Measurements from ENCODE around the gene FOXP1.

Gene FOXP1

DNA sequence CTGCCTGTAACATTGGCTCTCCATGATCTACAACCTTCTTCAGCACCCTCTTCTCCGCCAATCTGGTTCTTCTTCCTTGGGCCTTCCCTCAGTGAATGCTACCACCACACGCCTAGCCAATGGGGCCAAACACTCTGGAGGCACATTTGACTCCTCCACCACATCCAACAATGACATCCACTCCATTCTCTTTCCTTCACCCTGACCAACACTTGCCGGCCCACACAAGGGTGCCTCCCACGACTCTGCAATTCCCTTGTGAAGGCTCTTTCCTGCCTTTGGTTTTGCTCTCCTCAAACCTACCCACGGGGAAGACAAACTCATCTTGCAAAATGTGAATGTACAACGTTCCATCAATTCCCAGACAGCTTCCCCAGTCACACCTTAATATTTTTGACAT, 263.8 kb downstream of the FOXP1 start:
- H3K36me3 ChIP-seq (ENCODE audit: control insufficient read depth in 2 of 2, insufficient read depth in 2 of 2, low read length in 2 of 2), result no peaks in the 10 kb centered on the region
- H3K27ac ChIP-seq (ENCODE audit: low read length), result peak overlapping the region; percentile 18
- no peak overlapping the region for H3K9ac ChIP-seq (ENCODE audit: low read length in 2 of 2)
- no peaks in the 10 kb centered on the region for H3K9me3 ChIP-seq (ENCODE audit: control insufficient read depth in 2 of 2, low read length in 2 of 2)
- no peaks in the 10 kb centered on the region for H3K27me3 ChIP-seq (ENCODE audit: control insufficient read depth in 1 of 2, insufficient read depth in 2 of 2, low read length in 2 of 2)
- H3K4me3 ChIP-seq (ENCODE audit: low read length in 2 of 2), result no peak overlapping the region
- no peaks in the 10 kb centered on the region for H3K4me1 ChIP-seq (ENCODE audit: control insufficient read depth, insufficient read depth, low read length)

DNA sequence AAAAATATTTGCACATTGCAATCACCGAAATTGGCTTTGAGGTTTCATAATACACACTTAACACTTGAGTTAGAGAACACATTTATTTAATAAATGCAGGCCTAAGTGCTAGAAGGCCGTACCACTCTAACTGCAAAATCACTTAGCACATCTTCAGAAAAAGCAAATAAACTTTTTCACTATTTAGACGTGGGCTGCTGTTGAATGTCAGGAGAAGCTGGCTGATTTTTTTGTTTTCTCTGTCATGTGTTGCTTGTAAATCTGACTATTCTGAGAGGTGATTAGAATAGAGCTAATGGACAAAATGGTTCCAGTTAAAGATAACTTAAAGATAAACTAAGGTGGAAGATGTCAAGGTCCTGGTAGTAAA, 265.1 kb downstream of the FOXP1 start:
- no peaks in the 10 kb centered on the region for H3K36me3 ChIP-seq (ENCODE audit: control insufficient read depth in 2 of 2, insufficient read depth in 2 of 2, low read length in 2 of 2)
- H3K4me3 ChIP-seq (ENCODE audit: low read length in 2 of 2), result no peak overlapping the region
- H3K9me3 ChIP-seq (ENCODE audit: control insufficient read depth in 2 of 2, low read length in 2 of 2), result no peaks in the 10 kb centered on the region
- no peak overlapping the region for H3K27ac ChIP-seq (ENCODE audit: low read length)
- H3K4me1 ChIP-seq (ENCODE audit: control insufficient read depth, insufficient read depth, low read length), result no peaks in the 10 kb centered on the region
- no peak overlapping the region for H3K9ac ChIP-seq (ENCODE audit: low read length in 2 of 2)
- no peaks in the 10 kb centered on the region for H3K27me3 ChIP-seq (ENCODE audit: control insufficient read depth in 1 of 2, insufficient read depth in 2 of 2, low read length in 2 of 2)

DNA sequence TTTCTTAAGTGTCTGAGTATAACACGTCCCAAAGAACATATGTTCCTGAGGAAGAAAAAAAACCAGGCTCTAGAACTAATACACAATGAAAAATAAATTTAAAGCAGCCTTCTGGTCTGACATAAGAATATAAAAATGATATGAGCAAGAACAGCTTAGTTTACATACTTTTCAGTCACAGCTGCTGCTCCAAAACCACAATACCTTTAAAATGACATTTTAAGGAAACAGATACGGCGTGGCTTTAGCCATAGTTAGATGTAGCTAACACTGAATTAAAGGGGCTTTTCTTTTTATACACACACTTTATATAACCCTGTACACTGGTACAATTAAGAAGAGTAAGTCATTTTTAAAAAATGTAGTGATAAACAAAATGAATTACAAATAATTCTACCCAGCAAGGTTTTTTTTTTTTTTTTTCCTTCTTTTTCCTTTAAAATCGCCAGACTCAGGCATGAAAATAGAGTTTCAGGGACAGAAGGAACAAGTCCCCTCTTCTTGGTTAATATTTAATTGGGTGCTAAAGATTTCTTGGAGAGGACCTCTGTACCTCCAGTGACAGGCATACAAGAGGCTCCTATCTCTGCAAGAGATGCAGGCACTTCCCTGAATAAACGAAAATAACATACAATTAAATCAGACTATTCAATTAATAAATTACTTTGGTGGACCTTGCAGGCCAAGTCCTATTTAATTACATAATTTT, 265.6 kb downstream of the FOXP1 start:
- Histone ChIP-seq H3K4me1 (ENCODE audit: control insufficient read depth, insufficient read depth, low read length) (no peaks in the 10 kb centered on the region), H3K9me3 (ENCODE audit: control insufficient read depth in 2 of 2, low read length in 2 of 2) (no peaks in the 10 kb centered on the region), H3K27me3 (ENCODE audit: control insufficient read depth in 1 of 2, insufficient read depth in 2 of 2, low read length in 2 of 2) (no peaks in the 10 kb centered on the region), H3K4me3 (ENCODE audit: low read length in 2 of 2) (no peak overlapping the region), H3K36me3 (ENCODE audit: control insufficient read depth in 2 of 2, insufficient read depth in 2 of 2, low read length in 2 of 2) (no peaks in the 10 kb centered on the region), H3K9ac (ENCODE audit: low read length in 2 of 2) (no peak overlapping the region), H3K27ac (ENCODE audit: low read length) (no peak overlapping the region)

DNA sequence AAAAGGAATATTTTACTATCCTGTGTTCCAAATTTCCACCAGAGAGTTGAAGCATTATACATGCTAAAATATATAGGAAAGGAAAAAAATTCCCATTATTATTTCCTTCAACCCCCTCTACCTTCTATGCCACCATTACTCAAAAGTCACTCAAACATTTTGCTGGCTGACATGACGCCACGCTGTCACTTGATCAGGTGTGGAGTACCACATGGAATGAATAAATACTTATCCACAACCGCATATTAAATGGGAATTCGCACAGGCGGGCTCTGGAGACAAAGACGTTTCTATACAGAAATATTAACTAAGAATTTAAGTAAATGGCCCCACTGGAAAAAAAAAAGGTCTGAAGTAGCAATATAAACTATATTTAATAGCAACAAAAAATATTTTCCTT, 266.4 kb downstream of the FOXP1 start:
- no peak overlapping the region for H3K9ac ChIP-seq (ENCODE audit: low read length in 2 of 2)
- H3K27me3 ChIP-seq (ENCODE audit: control insufficient read depth in 1 of 2, insufficient read depth in 2 of 2, low read length in 2 of 2), result no peaks in the 10 kb centered on the region
- H3K27ac ChIP-seq (ENCODE audit: low read length), result no peak overlapping the region
- no peaks in the 10 kb centered on the region for H3K4me1 ChIP-seq (ENCODE audit: control insufficient read depth, insufficient read depth, low read length)
- no peak overlapping the region for H3K4me3 ChIP-seq (ENCODE audit: low read length in 2 of 2)
- no peaks in the 10 kb centered on the region for H3K36me3 ChIP-seq (ENCODE audit: control insufficient read depth in 2 of 2, insufficient read depth in 2 of 2, low read length in 2 of 2)
- no peaks in the 10 kb centered on the region for H3K9me3 ChIP-seq (ENCODE audit: control insufficient read depth in 2 of 2, low read length in 2 of 2)

DNA sequence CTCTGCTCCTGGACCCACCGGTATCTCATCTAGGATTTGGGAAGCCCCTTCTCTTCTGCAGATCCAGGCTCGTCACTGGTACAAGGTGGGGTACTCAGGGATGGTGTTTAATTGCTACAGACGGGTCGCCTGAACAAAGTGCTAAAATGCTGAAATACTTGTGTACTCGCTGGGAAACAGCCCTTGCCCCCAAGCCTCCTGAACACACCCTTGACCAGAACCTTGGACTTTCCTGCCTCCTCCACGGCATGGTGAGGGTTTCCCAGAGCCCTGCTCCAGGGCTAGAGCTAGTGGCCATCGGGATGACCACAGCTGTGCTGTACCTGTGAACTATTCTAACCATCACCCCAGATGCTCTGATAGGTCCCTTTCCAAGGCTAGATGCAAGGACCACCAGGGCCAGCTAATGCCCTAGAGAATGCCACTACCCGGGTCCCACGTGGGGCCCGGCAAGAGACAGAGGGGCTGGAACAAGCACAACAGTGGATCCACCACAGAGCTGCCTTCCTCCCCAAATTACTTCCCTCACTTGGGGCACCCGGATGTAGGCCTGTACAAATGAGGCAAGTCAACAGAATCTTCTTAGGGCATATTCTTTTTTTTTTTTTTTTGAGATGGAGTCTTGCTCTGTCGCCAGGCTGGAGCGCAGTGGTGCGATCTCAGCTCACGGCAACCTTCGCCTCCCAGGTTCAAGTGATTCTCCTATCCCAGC, 267.3 kb downstream of the FOXP1 start:
- Histone ChIP-seq H3K9ac (ENCODE audit: low read length in 2 of 2) (no peak overlapping the region), H3K4me3 (ENCODE audit: low read length in 2 of 2) (no peak overlapping the region), H3K27me3 (ENCODE audit: control insufficient read depth in 1 of 2, insufficient read depth in 2 of 2, low read length in 2 of 2) (no peaks in the 10 kb centered on the region), H3K27ac (ENCODE audit: low read length) (no peak overlapping the region), H3K36me3 (ENCODE audit: control insufficient read depth in 2 of 2, insufficient read depth in 2 of 2, low read length in 2 of 2) (no peaks in the 10 kb centered on the region), H3K4me1 (ENCODE audit: control insufficient read depth, insufficient read depth, low read length) (peaks cover under 1% of the 10 kb centered on the region), H3K9me3 (ENCODE audit: control insufficient read depth in 2 of 2, low read length in 2 of 2) (no peaks in the 10 kb centered on the region)

DNA sequence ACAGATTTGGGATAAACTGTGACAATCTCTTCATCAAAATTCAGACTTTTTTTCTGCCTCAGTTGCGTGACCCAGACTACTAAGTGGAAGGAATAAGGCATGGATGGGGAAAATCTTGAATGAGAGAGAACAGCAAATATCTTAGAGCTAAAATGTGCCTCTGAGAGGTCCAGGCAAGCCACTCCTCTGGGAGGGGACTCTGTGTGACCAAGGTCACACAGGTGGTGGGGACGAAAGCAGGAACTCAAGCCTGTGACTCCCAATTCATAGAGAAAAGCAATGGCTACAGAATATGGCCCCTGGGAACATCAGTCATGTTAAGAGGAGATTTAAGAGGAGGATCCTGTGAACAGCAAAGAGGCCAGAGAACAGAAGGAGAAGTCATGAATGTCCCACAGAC, 268.1 kb downstream of the FOXP1 start:
- H3K9me3 ChIP-seq (ENCODE audit: control insufficient read depth in 2 of 2, low read length in 2 of 2), result no peaks in the 10 kb centered on the region
- H3K9ac ChIP-seq (ENCODE audit: low read length in 2 of 2), result no peak overlapping the region
- H3K27ac ChIP-seq (ENCODE audit: low read length), result no peak overlapping the region
- no peaks in the 10 kb centered on the region for H3K27me3 ChIP-seq (ENCODE audit: control insufficient read depth in 1 of 2, insufficient read depth in 2 of 2, low read length in 2 of 2)
- H3K4me3 ChIP-seq (ENCODE audit: low read length in 2 of 2), result no peak overlapping the region
- no peaks in the 10 kb centered on the region for H3K36me3 ChIP-seq (ENCODE audit: control insufficient read depth in 2 of 2, insufficient read depth in 2 of 2, low read length in 2 of 2)
- peaks cover 8% of the 10 kb centered on the region for H3K4me1 ChIP-seq (ENCODE audit: control insufficient read depth, insufficient read depth, low read length)

DNA sequence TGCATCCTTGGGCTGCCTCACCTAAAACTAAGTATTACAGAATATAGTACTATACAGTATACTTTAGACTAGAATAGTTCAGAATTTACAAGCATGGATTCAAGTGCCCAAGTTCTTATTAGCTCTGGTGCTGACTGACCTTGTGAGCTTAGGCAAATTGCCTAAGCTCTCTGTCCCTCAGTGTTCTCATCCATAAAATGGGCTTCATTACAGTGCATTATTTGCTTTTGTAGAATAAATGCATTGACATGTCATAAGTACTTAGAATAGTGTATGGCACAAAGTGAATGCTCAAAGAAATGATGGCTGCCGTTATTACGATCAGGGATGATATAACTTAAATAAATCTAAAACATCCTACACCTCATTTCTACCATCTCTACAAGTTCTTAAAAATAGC, 269.7 kb downstream of the FOXP1 start:
- Histone ChIP-seq H3K27me3 (ENCODE audit: control insufficient read depth in 1 of 2, insufficient read depth in 2 of 2, low read length in 2 of 2) (no peaks in the 10 kb centered on the region), H3K9ac (ENCODE audit: low read length in 2 of 2) (no peak overlapping the region), H3K4me1 (ENCODE audit: control insufficient read depth, insufficient read depth, low read length) (peaks cover 11% of the 10 kb centered on the region), H3K36me3 (ENCODE audit: control insufficient read depth in 2 of 2, insufficient read depth in 2 of 2, low read length in 2 of 2) (no peaks in the 10 kb centered on the region), H3K4me3 (ENCODE audit: low read length in 2 of 2) (no peak overlapping the region), H3K27ac (ENCODE audit: low read length) (no peak overlapping the region), H3K9me3 (ENCODE audit: control insufficient read depth in 2 of 2, low read length in 2 of 2) (no peaks in the 10 kb centered on the region)

DNA sequence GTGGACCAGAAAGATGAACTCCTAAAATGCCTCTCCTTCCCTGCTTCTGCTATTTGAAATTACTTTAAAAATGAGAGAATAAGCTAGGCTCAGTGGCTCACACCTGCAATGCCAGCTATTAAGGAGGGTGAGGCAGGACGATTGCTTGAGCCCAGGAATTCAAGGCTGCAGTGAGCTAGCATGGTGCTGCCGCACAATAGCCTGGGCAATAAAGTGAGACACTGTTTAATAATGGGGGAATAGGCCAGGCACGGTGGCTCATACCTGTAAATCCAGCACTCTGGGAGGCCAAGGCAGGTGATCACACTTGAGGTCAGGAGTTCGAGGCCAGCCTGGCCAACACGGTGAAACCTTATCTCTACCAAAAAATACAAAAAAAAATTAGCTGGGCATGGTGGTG, 271.1 kb downstream of the FOXP1 start:
- Histone ChIP-seq H3K36me3 (ENCODE audit: control insufficient read depth in 2 of 2, insufficient read depth in 2 of 2, low read length in 2 of 2) (no peaks in the 10 kb centered on the region), H3K27me3 (ENCODE audit: control insufficient read depth in 1 of 2, insufficient read depth in 2 of 2, low read length in 2 of 2) (no peaks in the 10 kb centered on the region), H3K4me3 (ENCODE audit: low read length in 2 of 2) (no peak overlapping the region), H3K9ac (ENCODE audit: low read length in 2 of 2) (no peak overlapping the region), H3K4me1 (ENCODE audit: control insufficient read depth, insufficient read depth, low read length) (peaks cover 11% of the 10 kb centered on the region), H3K9me3 (ENCODE audit: control insufficient read depth in 2 of 2, low read length in 2 of 2) (no peaks in the 10 kb centered on the region), H3K27ac (ENCODE audit: low read length) (no peak overlapping the region)

DNA sequence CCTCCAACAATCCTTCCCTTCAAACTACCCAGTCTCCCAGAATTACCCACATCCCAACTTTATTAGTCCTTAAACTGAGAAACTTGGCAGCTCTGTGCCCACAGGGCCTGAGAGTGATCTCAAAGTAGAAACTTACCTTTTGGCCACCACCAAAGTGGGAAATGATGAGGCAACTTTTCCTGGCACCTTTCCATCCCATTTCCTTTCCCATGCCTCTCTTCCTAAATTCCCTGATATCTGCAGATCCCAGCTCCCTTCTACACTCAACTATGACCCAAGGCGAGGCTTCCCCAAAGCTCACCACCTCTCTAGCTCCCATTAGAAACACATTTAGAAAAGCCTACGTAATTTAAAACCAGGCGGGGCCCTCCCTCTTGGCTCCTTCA, 271.9 kb downstream of the FOXP1 start:
- Histone ChIP-seq H3K27ac (ENCODE audit: low read length) (peak overlapping the region; percentile 50), H3K36me3 (ENCODE audit: control insufficient read depth in 2 of 2, insufficient read depth in 2 of 2, low read length in 2 of 2) (no peaks in the 10 kb centered on the region), H3K9me3 (ENCODE audit: control insufficient read depth in 2 of 2, low read length in 2 of 2) (no peaks in the 10 kb centered on the region), H3K4me1 (ENCODE audit: control insufficient read depth, insufficient read depth, low read length) (peaks cover 14% of the 10 kb centered on the region), H3K4me3 (ENCODE audit: low read length in 2 of 2) (no peak overlapping the region), H3K9ac (ENCODE audit: low read length in 2 of 2) (no peak overlapping the region), H3K27me3 (ENCODE audit: control insufficient read depth in 1 of 2, insufficient read depth in 2 of 2, low read length in 2 of 2) (no peaks in the 10 kb centered on the region)

DNA sequence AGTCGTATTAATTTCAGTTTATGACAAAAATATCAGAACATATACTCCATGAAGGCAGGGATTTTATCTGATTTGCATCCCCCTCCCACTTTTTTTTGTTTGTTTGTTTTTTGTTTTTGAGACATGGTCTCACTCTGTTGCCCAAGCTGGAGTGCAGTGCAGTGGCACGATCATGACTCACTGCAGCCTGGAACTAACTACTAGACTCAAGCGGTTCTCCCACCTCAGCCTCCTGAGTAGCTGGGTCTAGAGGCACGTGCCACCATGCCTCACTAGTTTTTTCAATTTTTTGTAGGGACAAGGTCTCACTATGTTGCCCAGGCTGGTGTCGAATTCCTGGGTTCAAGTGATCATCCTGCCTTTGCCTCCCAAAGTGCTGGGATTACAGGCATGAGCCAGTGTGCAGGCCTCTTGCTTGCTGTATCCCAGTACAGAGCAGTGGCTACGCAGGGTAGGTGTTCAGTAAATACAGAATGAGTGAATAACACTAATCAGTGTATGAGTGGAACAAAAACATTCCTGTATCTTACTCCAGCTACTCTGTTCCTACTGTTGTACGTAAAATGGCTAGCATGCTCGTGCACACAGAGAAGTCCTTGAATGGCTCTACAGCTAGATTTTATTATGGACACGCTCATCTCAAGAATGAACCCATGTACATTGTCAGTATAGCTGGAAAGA, 272.4 kb downstream of the FOXP1 start:
- Histone ChIP-seq H3K9me3 (ENCODE audit: control insufficient read depth in 2 of 2, low read length in 2 of 2) (no peaks in the 10 kb centered on the region), H3K9ac (ENCODE audit: low read length in 2 of 2) (no peak overlapping the region), H3K4me3 (ENCODE audit: low read length in 2 of 2) (no peak overlapping the region), H3K4me1 (ENCODE audit: control insufficient read depth, insufficient read depth, low read length) (peaks cover 17% of the 10 kb centered on the region), H3K27ac (ENCODE audit: low read length) (peak overlapping the region; percentile 50), H3K36me3 (ENCODE audit: control insufficient read depth in 2 of 2, insufficient read depth in 2 of 2, low read length in 2 of 2) (no peaks in the 10 kb centered on the region), H3K27me3 (ENCODE audit: control insufficient read depth in 1 of 2, insufficient read depth in 2 of 2, low read length in 2 of 2) (no peaks in the 10 kb centered on the region)

Measured in stomach smooth muscle (tissue), 2 donors.